K562 (cell line): ENCODE measurements around the gene PPP1R13L. TPM values are rescaled to one million over a fixed set of nuclear protein-coding genes. Genes with fewer than 3 reads are reported as not detected.

Source experiments
- BCLAF1 ChIP-seq, 2 experiments: fragments of 450-650 bp in 1 of 2; IDR thresholded peaks; 2 replicates each; pipeline ENCODE4 v1.6.1; 2011 to 2017; ENCODE audit warnings: low read depth in 2 of 2, antibody characterized with exemption in 1 of 2, borderline replicate concordance in 1 of 2, low read length in 1 of 2, mild to moderate bottlenecking in 1 of 2, mixed read lengths in 1 of 2; ENCODE audit not compliant: control insufficient read depth in 1 of 2
- BRD4 ChIP-seq: fragments of 200-600 bp; sonication (generic); IDR thresholded peaks from 2 replicates; pipeline ENCODE4 v1.6.1; 2017; ENCODE audit warnings: inconsistent platforms
- CREB5 ChIP-seq: fragments of 250-450 bp; sonication (Bioruptor Pico); IDR thresholded peaks from 2 replicates; pipeline ENCODE4 v1.5.0; 2020; ENCODE audit warnings: mild to moderate bottlenecking
- CSDE1 ChIP-seq, 2 experiments: fragments of 450-650 bp; IDR thresholded peaks; 2 replicates each; pipeline ENCODE4 v1.6.1; 2016; ENCODE audit warnings: mild to moderate bottlenecking in 1 of 2
- HMGN3 ChIP-seq: IDR thresholded peaks from 2 replicates; pipeline ENCODE4 v1.6.1; 2011; ENCODE audit warnings: borderline replicate concordance, low read depth, mild to moderate bottlenecking, mixed read lengths, low read length; ENCODE audit not compliant: insufficient read length; ENCODE audit errors: extremely low read depth
- JUNB ChIP-seq: fragments of 450-650 bp; formaldehyde crosslinking; conservative IDR thresholded peaks from 2 replicates; pipeline ENCODE4 v1.4.0; 2020; ENCODE audit warnings: mild to moderate bottlenecking
- NBN ChIP-seq: fragments of 450-650 bp; IDR thresholded peaks from 2 replicates; pipeline ENCODE4 v1.6.1; 2016; ENCODE audit warnings: low read depth, mild to moderate bottlenecking
- NFRKB ChIP-seq: fragments of 450-650 bp; IDR thresholded peaks from 2 replicates; pipeline ENCODE4 v1.6.1; 2016; ENCODE audit warnings: low read depth
- NFXL1 ChIP-seq: fragments of 450-650 bp; formaldehyde crosslinking; IDR thresholded peaks from 2 replicates; pipeline ENCODE4 v1.4.0; 2021; ENCODE audit warnings: mild to moderate bottlenecking
- SMAD1 ChIP-seq: fragments of 150-350 bp; IDR thresholded peaks from 2 replicates; pipeline ENCODE4 v1.6.1; 2014; ENCODE audit warnings: low read length, low read depth; ENCODE audit not compliant: partially characterized antibody
- SMC3 ChIP-seq: conservative IDR thresholded peaks from 2 replicates; pipeline ENCODE4 v1.6.1; 2011; ENCODE audit warnings: low read depth, low read length, improper control_type of control experiment; ENCODE audit not compliant: insufficient read depth
- SP1 ChIP-seq: sonication (generic); formaldehyde crosslinking; IDR thresholded peaks from 2 replicates; pipeline ENCODE4 v1.8.1; 2022; ENCODE audit warnings: mild to moderate bottlenecking, missing genetic modification reagents
- TAF15 ChIP-seq: fragments of 200-400 bp; formaldehyde crosslinking; IDR thresholded peaks from 2 replicates; pipeline ENCODE4 v1.6.1; 2017; ENCODE audit warnings: mild to moderate bottlenecking, low read depth, low read length, moderate library complexity
- YY1 ChIP-seq, 3 experiments: IDR thresholded peaks; 2 replicates each; pipeline ENCODE4 v1.6.1; 2011; ENCODE audit warnings: low read length in 2 of 3, mild to moderate bottlenecking in 2 of 3, moderate library complexity in 2 of 3, borderline replicate concordance in 1 of 3, control low read depth in 1 of 3, low read depth in 1 of 3; ENCODE audit not compliant: insufficient read depth in 3 of 3, insufficient replicate concordance in 2 of 3, control insufficient read depth in 1 of 3, insufficient read length in 1 of 3; ENCODE audit errors: extremely low read depth in 1 of 3
- ZBTB34 ChIP-seq: fragments of 250-450 bp; sonication (Bioruptor Pico); IDR thresholded peaks from 2 replicates; pipeline ENCODE4 v1.8.0; 2021; ENCODE audit warnings: mild to moderate bottlenecking, moderate library complexity
- ZNF347 ChIP-seq: fragments of 450-650 bp; formaldehyde crosslinking; IDR thresholded peaks from 2 replicates; pipeline ENCODE4 v1.4.0; 2020; ENCODE audit warnings: low read depth, mild to moderate bottlenecking, moderate library complexity
- ZNF395 ChIP-seq: fragments of 200-800 bp; sonication (Bioruptor generic); IDR thresholded peaks from 2 replicates; pipeline ENCODE4 v1.6.1; 2017; ENCODE audit warnings: missing genetic modification characterization, missing compliant biosample characterization
- ZNF655 ChIP-seq: fragments of 250-450 bp; sonication (Bioruptor Pico); IDR thresholded peaks from 2 replicates; pipeline ENCODE4 v1.5.0; 2021
- polyA plus RNA-seq, 8 experiments: library from polyadenylated mRNA; depleted of rRNA in 4 of 8; stranded (reverse) in 5 of 8; unstranded in 3 of 8; fragments of >200 nt; fragmentation: Nextera tagmentation in 2 of 8; fragmentation: Illumina TruSeq in 1 of 8; extraction: Ambion mirVana in 2 of 8; extraction: Trizol in 1 of 8; gene quantifications; 2 replicates each; pipeline versions ENCODE4 v1.2.1 to v1.2.3, GENCODE V29; 2011 to 2014; ENCODE audit warnings: inconsistent platforms in 1 of 8, missing spikeins in 1 of 8
- total RNA-seq, 7 experiments: library from RNA; depleted of rRNA in 6 of 7; stranded (reverse); fragments of >200 nt in 6 of 7; fragmentation: Illumina TruSeq in 2 of 7; extraction: Trizol in 2 of 7; gene quantifications; 2 replicates each; pipeline versions ENCODE4 v1.2.1 to v1.2.3, GENCODE V29; 2011 to 2021; ENCODE audit warnings: low replicate concordance in 1 of 7

The PPP1R13L gene
- total and polyA plus RNA-seq, 9 of the 15 experiments (the other 6 are each of a cell fraction or from before 2014, with no cell fraction given) = 0.32 to 6.7 (median 2.0) TPM

GRCh38 chr19:45423589-45424190, 18.8 kb upstream of the PPP1R13L start, which contains the start of gene ERCC1 (continued):
- TF ChIP-seq SP1 = peak; percentile 94
- no peak for TF ChIP-seq NBN
- no peak for TF ChIP-seq ZNF347 (CRISPR knock-in tag)
- peak in 2 of 3 experiments; percentile 40 to 47 for TF ChIP-seq YY1 (IDR thresholded peaks at IDR 0.05; ENCODE audit: borderline replicate concordance in 1 of 3, control insufficient read depth in 1 of 3, extremely low read depth in 1 of 3, insufficient read depth in 3 of 3, insufficient read length in 1 of 3, insufficient replicate concordance in 2 of 3, low read depth in 1 of 3, low read length in 2 of 3)
- no peak for TF ChIP-seq SMAD1
- peak; percentile 95 for TF ChIP-seq HMGN3
- TF ChIP-seq ZNF655 (CRISPR knock-in tag) = no peak
- TF ChIP-seq TAF15 = no peak
- TF ChIP-seq ZBTB34 = no peak
- no peak for TF ChIP-seq JUNB (CRISPR knock-in tag)
- no peak for TF ChIP-seq CREB5
- TF ChIP-seq NFRKB = no peak; the same call in none of the 2 replicates
- no peak; a peak in 1 of 4 replicates for TF ChIP-seq CSDE1 (IDR thresholded peaks at IDR 0.05)
- no peak for TF ChIP-seq NFXL1 (CRISPR knock-in tag)
- peak in 1 of 2 experiments; percentile 14; a peak in 1 of 4 replicates for TF ChIP-seq BCLAF1 (IDR thresholded peaks at IDR 0.05; ENCODE audit: borderline replicate concordance in 1 of 2, control insufficient read depth in 1 of 2, low read depth in 2 of 2, low read length in 1 of 2)
- TF ChIP-seq ZNF395 (CRISPR knock-in tag) = no peak; the same call in 1 of the 2 replicates
- TF ChIP-seq BRD4 = no peak
- no peak for TF ChIP-seq SMC3
